Coronary artery (tissue), 2 donors: ENCODE data around the gene MFSD12.
"Not testable (repeated sequence)": the region's sequence is repeated elsewhere in the genome, so short reads cannot be mapped to it uniquely, and the experiment has no call there.

Experiments
- DNase-seq: peaks from one replicate; pipeline ENCODE4 v3.0.0-alpha.2; 2017; ENCODE audit warnings: low spot score
- H3K27ac ChIP-seq, 2 donors: fragments of 200-600 bp; sonication (generic); one replicate each; pipeline ENCODE4 v1.5.1; 2016 to 2019
- H3K4me3 ChIP-seq: fragments of 200-600 bp; sonication (generic); 2 replicates; pipeline ENCODE4 v1.5.1; 2016; ENCODE audit warnings: mild to moderate bottlenecking, moderate library complexity
- TF ChIP-seq, protein P1 (sequence below): fragments of 200-600 bp; sonication (generic); IDR thresholded peaks from one replicate; pipeline ENCODE4 v1.5.1; 2019; ENCODE audit warnings: antibody characterized with exemption

Gene MFSD12

DNA sequence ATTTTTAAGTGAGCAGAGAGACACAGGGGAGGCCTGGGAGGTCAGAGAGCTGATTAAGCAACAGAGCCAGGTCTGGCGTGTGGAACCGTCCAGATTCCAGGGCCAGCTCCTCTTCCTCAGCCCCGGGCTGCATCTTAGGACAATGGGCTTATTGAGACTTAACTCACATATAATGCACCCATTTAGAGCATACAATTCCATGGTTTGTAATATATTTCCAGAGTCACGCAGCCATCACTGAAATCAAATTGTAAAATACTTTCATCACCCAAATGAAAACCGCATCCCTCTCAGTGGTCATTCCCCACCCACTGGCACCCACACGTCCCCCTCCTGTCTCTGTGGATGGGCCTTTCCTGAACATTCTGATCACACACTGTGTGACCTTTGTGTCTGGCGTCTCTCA lies 13.2 kb upstream of the MFSD12 start:
- no peak for DNase-seq
- H3K27ac ChIP-seq: no peak overlapping the region
- TF ChIP-seq, protein P1, sequence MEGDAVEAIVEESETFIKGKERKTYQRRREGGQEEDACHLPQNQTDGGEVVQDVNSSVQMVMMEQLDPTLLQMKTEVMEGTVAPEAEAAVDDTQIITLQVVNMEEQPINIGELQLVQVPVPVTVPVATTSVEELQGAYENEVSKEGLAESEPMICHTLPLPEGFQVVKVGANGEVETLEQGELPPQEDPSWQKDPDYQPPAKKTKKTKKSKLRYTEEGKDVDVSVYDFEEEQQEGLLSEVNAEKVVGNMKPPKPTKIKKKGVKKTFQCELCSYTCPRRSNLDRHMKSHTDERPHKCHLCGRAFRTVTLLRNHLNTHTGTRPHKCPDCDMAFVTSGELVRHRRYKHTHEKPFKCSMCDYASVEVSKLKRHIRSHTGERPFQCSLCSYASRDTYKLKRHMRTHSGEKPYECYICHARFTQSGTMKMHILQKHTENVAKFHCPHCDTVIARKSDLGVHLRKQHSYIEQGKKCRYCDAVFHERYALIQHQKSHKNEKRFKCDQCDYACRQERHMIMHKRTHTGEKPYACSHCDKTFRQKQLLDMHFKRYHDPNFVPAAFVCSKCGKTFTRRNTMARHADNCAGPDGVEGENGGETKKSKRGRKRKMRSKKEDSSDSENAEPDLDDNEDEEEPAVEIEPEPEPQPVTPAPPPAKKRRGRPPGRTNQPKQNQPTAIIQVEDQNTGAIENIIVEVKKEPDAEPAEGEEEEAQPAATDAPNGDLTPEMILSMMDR: no peak
- no peak overlapping the region for H3K4me3 ChIP-seq

DNA sequence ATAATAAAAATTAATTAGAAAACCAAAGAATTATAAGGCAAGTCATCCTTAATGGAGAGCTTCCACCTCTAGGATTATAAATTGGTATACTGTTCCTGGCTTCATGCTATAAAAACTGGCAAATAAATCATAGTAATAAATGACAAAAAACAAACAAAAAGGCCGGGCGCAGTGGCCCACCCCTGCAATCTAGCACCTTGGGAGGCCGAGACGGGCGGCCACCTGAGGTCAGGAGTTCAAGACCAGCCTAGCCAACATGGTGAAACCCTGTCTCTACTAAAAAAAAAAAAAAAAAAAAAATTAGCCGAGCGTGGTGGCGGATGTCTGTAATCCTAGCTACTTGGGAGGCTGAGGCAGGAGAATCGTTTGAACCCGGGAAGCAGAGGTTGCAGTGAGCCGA lies 12.7 kb upstream of the MFSD12 start:
- DNase-seq, H3K27ac ChIP-seq, H3K4me3 ChIP-seq: not testable (repeated sequence)

DNA sequence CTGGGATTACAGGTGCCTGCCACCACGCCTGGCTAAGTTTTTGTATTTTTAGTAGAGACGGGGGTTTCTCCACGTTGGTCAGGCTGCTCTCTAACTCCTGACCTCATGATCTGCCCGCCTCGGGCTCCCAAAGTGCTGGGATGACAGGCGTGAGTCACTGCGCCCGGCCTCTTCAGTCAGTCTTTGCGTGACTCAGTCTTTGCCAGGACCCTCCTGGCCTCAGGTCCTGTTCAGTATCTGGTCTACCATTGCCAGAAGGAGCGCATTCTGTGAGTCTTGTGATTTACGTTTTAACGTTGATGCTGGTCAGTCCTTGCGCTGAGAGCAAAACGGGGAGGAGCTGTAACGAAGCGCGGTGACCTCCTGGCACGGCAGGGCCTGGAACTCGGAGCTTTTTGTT lies 7.8 kb upstream of the MFSD12 start:
- TF ChIP-seq, protein P1: no peak
- H3K4me3 ChIP-seq: no peak overlapping the region
- no peak for DNase-seq
- H3K27ac ChIP-seq: no peak overlapping the region

DNA sequence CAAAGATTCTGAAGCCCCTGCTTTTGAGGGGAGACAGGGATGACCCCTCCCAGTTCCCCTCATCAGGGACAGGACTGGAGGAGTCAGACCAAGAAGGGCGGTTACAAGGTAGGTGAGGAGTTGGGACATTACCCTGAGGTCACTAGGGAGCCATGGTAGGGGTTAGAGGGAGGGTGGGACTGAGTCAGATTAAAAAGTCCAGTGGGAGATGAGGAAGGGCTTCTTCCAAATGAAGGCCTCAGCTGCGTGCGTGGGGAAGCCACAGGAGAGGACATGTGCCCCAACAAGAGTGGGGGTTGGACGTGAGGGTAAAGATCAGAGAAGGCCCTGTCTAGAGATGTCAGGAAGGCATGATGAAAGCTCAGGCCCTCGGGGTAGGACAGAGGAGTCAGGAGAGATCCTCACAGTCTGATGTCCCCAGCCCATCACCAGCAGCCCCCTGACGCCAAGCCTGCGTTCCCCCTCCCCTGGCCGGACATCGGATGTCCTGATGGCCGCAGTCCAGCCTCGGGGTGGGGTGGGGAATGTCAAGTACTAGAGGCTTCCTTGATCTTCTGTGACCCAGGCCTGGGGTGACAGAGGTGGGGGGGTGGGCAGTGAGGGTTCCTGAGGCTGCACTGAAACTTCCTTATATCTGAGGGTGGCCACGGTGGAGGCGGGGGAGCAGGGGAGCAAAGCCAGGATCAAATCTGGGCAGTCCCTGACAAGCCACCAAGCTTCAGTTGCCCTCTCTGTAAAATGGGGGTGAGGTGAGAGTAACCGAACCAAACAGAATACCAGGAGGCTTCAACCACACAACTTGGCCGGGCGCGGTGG lies 6.5 kb upstream of the MFSD12 start:
- TF ChIP-seq, protein P1: no peak
- no peak for DNase-seq
- Histone ChIP-seq H3K4me3 (no peak overlapping the region), H3K27ac (no peak overlapping the region)

DNA sequence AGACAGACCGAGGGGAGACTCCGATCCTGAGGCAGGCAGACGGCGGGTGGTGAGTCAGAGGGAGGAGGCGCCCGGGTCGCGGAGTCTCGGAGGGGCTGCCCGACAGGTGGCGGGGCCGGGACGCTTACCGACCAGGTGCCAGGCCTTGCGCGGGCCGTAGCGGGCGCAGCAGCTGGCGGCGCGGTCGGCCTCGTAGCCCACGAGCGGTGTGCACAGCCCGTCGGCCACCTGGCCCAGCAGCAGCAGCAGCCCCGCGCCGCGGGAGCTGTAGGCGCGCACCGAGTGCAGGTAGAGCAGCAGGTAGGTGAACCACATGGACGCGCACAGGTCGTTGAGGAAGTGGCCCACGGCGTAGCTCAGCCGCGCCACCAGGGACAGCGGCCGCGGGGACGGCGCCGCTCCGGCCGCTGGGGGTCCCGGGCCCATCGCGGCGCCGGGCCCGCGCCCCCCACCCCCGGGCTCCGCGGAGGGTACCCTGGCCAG lies 367 bp downstream of the MFSD12 start:
- H3K27ac ChIP-seq: peak overlapping the region in 1 of 2 donors; percentile 90
- no peak for DNase-seq
- TF ChIP-seq, protein P1: no peak
- peak overlapping the region; percentile 98 for H3K4me3 ChIP-seq

DNA sequence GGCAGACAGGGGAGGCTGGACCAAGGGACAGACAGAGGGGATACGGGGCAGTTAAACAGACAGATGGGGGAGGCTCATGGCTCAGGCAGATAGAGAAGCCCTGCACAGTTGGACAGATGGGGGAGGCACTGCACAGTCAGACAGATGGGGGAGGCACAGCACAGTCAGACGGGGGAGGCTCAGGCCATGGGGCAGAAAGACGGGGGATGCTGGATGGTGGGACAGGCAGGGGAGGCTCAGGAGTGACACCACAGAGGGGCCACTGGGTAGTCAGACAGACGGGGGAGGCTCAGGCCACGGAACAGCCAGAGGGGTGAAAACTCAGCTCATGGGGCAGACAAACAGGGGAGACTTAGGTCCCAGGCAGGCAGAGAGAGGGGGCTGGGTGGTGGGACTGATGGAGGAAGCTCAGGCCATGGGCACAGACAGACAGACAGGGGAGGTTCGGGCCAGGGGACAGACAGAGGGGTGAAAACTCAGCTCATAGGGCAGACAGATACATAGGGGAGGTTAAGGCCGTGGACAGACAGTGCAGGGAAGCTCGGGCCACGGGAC lies 886 bp downstream of the MFSD12 start:
- DNase-seq: no peak
- Histone ChIP-seq H3K27ac (peak overlapping the region in 1 of 2 donors; percentile 90), H3K4me3 (peak overlapping the region; percentile 98)
- TF ChIP-seq, protein P1: no peak

DNA sequence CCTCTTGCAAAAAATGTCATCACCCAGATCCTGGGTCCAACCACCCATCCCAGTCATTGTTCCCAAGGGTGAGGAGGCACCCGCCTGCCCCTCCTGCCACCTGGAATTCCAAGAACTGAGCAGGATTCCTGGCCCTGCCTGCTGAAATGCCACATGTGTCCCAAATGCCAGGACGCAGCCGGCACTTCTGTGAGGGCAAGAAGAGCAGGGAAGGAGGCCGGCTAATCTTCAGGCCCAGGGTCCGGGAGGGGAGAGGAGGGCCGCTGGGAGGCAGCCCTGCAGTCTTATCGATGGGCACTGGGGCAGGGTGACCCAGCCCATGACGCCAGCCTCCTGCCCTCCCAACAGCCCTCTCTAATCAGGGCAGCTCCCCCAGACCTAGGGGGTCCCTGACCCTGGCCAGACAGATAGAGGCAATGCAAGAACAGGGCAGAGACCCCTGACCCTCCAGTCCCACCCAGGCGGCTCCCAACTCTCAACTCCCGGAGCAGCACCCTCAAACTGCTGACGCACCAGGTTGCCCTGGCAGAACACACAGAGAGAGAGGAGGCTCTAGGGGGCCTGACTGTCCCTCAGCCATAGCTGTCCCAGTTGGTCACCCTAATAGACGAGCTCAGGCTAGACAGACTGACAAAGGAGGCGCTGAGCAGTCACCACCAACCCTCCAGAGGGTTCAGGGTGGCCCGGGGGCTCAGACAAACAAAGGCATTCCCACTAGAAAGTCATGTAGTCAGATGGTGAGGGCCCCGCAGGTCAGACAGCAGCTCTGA lies 1.5 kb downstream of the MFSD12 start:
- TF ChIP-seq, protein P1: no peak
- no peak for DNase-seq
- Histone ChIP-seq H3K27ac (peak overlapping the region in 1 of 2 donors; percentile 90), H3K4me3 (peak overlapping the region; percentile 98)
